HG02970 (cell line): ENCODE data around the gene SLC4A3.
A peak's percentile ranks its signal among the peaks of the same experiment; 100 is the strongest.

Experiments
- ATAC-seq: cut with Tn5 transposase; IDR thresholded peaks from one replicate; pipeline ENCODE4 v1.9.1; 2021; ENCODE audit warnings: mild to moderate bottlenecking, moderate library complexity, moderate number of reproducible peaks; ENCODE audit not compliant: unreplicated experiment, low FRiP score

Gene SLC4A3

GRCh38 chr2:219631904-219632759, 4.7 kb downstream of the SLC4A3 start:
- ATAC-seq = no peak

GRCh38 chr2:219632760-219633105, 5.3 kb downstream of the SLC4A3 start:
- no peak for ATAC-seq

GRCh38 chr2:219633276-219634065, 6.0 kb downstream of the SLC4A3 start:
- ATAC-seq = no peak

DNA sequence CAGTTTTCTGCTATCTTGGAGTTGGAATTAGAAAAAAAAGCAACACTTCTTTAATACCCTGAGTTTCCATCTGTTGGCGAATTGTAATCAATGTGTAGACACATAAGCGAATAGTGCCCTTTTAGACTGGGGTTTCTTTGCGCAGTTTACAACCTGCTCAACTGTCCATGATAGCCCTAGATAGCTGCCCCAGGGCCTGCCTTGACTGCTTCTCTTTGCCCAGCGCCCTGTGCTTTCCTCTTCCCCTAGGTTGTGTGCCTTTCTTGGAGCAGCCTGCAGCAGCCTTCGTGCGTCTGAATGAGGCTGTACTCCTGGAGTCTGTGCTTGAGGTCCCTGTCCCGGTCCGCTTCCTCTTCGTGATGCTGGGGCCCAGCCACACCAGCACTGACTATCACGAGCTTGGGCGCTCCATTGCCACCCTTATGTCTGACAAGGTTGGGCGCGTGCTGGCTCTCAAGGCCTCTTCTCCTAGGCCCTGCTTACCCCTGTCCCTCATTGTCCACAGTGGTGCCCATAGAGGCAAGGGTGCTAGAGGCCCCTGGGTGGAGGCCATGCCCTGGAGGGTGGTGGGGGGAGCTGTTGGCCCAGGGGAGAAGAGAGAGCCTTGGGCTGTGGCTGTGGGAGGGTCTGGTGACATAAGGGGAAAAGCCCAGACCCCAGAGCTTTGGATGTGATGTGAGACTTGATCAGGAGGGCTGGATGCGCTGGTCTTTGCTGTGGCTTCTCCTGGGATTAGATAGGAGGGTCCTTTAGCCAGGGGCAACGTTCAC, 6.9 kb downstream of the SLC4A3 start:
- ATAC-seq = no peak

DNA sequence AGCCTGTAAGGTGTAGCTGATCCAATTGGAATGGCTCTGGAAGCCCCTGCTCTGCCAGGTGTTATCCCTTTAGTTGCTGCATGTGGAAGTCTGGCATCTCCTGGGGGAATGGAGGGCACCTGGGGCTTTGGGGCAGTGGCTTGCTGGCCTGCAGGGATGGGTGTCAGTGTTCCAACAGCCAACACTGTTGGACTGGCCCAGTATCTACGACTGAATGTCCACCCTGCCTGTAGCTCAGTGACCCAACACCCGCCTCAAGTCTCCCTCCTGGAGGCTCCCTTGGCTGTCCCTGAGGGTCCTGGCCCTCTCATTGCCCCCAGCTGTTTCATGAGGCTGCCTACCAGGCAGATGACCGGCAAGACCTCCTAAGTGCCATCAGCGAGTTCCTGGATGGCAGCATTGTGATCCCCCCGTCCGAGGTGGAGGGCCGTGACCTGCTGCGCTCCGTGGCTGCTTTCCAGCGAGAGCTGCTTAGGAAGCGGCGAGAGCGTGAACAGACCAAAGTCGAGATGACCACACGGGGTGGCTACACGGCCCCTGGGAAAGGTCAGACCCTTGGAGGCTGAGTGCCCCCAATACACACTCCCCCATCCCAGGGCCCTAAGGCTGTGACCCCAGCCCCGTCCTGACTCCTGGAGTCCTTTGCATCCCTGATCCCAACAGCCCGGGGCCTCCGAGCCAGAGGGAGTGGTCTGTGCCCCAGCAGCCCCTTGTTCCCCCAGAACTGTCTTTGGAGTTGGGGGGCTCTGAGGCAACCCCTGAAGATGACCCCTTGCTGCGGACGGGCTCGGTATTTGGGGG, 7.7 kb downstream of the SLC4A3 start:
- no peak for ATAC-seq

DNA sequence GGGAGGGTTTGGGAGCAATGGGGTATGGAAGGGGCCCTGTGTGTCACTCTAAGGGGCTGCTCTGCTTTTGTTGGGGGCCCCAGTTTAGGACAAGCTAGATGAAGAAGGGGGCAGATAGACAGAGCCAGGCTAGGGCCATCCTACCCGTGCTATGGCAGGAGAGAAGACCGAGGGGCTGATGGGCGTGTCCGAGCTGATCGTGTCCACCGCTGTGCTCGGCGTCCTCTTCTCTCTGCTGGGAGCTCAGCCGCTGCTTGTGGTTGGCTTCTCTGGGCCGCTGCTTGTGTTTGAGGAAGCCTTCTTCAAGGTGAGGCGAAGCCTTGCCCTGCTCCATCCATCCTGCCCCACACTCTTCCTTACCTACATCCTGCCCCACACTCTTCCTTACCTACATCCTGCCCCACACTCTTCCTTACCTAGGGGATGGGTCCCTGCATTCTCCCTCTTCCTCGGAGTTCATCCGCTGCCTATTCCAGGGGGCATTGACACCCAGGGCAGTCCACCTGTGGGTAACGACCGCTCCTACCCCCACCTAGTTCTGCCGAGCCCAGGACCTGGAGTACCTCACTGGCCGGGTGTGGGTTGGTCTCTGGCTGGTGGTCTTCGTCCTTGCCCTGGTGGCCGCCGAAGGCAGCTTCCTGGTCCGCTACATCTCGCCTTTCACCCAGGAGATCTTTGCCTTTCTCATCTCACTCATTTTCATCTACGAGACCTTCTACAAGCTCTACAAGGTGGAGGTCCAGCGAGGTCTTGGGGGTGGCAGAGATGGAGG, 8.9 kb downstream of the SLC4A3 start:
- ATAC-seq = no peak

GRCh38 chr2:219636941-219637841, 9.8 kb downstream of the SLC4A3 start:
- no peak for ATAC-seq

DNA sequence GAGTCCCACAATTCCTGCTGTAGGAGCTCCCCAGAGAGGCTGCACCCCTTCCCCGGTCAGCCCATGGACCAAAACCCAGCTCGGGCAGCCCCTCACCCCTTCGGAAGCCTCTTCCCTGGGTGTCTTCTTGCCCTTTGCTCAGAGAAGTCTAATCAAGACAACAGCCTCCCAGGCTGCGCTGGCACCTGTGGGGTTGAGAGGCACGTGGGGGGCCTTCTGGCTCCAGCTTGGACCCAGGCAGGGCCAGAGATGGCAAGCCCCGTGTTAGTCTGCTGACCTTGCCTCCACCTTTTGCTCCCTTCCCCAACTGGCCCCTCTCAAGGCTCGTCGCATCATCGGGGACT, 10.4 kb downstream of the SLC4A3 start:
- no peak for ATAC-seq

DNA sequence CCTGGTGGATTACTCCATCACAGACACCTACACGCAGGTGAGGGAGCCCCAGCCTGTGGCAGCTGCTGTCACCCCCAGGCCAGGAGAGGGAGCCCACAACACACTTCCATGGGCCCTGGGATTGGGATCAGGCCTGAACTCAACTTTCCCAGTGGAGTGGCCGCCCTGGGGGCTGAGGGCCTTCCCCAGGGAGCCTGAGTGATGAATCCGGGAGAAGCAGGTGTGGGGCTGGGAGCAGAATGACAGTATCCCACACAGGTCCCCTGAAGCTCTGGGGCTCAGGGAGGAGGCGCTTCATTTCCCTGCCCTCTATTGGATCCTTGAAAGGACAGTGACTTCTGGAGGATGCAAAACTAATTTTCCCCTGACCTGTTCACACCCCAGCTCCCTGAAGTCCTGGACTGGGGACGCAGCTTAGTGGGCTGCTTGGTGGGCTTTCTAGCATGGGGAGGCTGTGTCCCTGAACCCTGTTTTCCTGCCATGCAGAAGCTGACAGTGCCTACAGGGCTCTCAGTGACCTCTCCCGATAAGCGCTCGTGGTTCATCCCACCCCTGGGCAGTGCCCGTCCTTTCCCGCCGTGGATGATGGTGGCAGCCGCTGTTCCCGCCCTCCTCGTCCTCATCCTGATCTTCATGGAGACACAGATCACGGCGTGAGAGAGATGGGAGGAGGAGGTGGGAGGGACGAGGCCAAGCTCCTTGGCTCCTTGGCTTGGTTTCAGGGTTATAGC, 11.0 kb downstream of the SLC4A3 start:
- ATAC-seq = no peak

- no peak for ATAC-seq
Measured at GRCh38 chr2:219638948-219639755, 11.7 kb downstream of the SLC4A3 start.

DNA sequence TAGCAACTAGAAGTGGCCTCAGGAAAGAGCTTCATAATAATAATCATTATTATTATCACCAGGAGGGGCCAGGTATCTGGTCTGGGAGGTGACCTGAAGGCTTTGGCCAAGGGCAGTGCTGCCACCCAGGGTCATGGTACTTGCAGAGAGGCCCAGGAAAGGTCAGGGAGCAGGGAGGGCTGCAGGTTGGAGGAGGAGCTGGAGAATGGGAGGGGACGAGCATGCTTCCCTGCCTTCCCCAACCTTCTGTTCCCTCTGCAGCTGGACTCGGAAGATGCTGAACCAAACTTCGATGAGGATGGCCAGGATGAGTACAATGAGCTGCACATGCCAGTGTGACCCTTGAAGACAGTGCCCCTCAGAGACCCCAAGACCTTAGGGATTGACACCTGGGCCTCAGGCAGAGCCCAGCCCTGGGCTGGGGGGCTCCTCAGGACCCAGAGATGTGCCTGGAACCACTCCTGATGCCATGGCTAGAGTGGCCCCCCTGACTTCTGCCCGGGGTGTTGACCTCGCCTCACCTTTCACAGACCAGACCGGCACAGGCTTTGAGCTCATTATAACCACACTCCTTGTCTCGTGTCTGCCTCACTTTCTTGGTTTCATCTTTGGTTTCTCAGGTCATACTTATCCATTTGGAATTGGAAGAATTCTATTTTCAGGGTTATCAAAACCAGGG, 14.1 kb downstream of the SLC4A3 start:
- no peak for ATAC-seq

- ATAC-seq = no peak
Measured at GRCh38 chr2:219642069-219642454, 14.6 kb downstream of the SLC4A3 start.

- ATAC-seq = peak; percentile 97
Measured at GRCh38 chr2:219642465-219643083, 15.1 kb downstream of the SLC4A3 start.

GRCh38 chr2:219643084-219643473, 15.6 kb downstream of the SLC4A3 start:
- ATAC-seq = no peak

- ATAC-seq = no peak
Measured at GRCh38 chr2:219643788-219644398, 16.5 kb downstream of the SLC4A3 start.
